ENCODE results near the gene NNMT. TPM values are rescaled to one million over a fixed set of nuclear protein-coding genes. Genes with fewer than 3 reads are reported as not detected.

Gene NNMT
- total RNA-seq, 1 experiment from 2014 or later = not detected

DNA sequence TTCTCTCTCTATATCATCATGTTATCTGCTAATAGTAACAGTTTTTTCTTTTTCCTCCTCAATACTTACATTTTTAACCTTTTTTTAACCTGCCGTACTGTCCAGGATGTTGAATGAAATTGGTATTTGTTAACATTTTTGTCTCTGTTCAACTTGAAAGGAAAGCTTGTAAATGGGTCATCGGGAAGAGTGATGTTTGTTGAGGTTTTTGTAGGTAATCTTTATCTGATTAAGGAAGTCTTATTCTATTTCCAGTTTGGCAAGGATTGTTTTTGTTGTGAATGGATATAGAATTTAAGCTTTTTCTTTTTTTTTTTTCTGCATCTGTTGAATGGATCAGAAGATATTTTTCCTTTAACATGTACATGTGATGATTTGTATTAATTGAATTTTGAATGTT is 8.1 kb upstream of the NNMT start:
- Histone ChIP-seq H3K4me2 (ENCODE audit: low read length) (no peak overlapping the region), H3K9ac (ENCODE audit: low read length) (no peak overlapping the region), H4K20me1 (ENCODE audit: insufficient read depth) (no peaks in the 10 kb centered on the region), H3K9me3 (ENCODE audit: control insufficient read depth in 1 of 2, insufficient read depth in 1 of 2, low read depth in 1 of 2, low read length in 2 of 2) (no peaks in the 10 kb centered on the region), H3K27me3 (ENCODE audit: insufficient read depth, low read length) (peaks cover 17% of the 10 kb centered on the region; the same call in 1 of the 2 replicates), H3K4me3 (replicated peaks in 1 of 2; ENCODE audit: low read depth in 1 of 2, low read length in 2 of 2) (no peak overlapping the region), H3K9me2 (ENCODE audit: insufficient read depth) (no peaks in the 10 kb centered on the region), H2AFZ (ENCODE audit: low read depth, low read length, poor library complexity, severe bottlenecking) (no peak overlapping the region), H3K4me1 (ENCODE audit: control insufficient read depth in 1 of 2, insufficient read depth in 2 of 2, low read length in 2 of 2) (peaks cover 8 to 11% of the 10 kb centered on the region in 2 experiments), H3K27ac (ENCODE audit: low read depth, low read length) (no peak overlapping the region), H3K36me3 (ENCODE audit: control insufficient read depth in 1 of 2, insufficient read depth in 2 of 2, low read length in 2 of 2) (no peaks in the 10 kb centered on the region), H3K79me2 (ENCODE audit: insufficient read depth, low read length) (no peaks in the 10 kb centered on the region)
- ATAC-seq (no peak), DNase-seq (ENCODE audit: low read depth, low spot score) (no peak)
- ChIA-PET RAD21 (ENCODE audit: low non-redundant PET in 1 of 2, low total read pairs in 2 of 2, uncharacterized antibody in 2 of 2, unreplicated experiment in 2 of 2) (no interaction called here), POLR2A (no interaction called here), CTCF (no interaction called here)
- BruUV-seq (replicated peaks) = no TSS peak
- no peak for TF ChIP-seq SRF (IDR thresholded peaks at IDR 0.05; ENCODE audit: low read depth)
- TF ChIP-seq ZNF274 (IDR thresholded peaks at IDR 0.05; ENCODE audit: low read depth, low read length) = no peak
- no peak for TF ChIP-seq TCF7L2 (IDR thresholded peaks at IDR 0.05; ENCODE audit: borderline replicate concordance, extremely low read depth, insufficient read depth, insufficient read length)
- TF ChIP-seq, protein P1, sequence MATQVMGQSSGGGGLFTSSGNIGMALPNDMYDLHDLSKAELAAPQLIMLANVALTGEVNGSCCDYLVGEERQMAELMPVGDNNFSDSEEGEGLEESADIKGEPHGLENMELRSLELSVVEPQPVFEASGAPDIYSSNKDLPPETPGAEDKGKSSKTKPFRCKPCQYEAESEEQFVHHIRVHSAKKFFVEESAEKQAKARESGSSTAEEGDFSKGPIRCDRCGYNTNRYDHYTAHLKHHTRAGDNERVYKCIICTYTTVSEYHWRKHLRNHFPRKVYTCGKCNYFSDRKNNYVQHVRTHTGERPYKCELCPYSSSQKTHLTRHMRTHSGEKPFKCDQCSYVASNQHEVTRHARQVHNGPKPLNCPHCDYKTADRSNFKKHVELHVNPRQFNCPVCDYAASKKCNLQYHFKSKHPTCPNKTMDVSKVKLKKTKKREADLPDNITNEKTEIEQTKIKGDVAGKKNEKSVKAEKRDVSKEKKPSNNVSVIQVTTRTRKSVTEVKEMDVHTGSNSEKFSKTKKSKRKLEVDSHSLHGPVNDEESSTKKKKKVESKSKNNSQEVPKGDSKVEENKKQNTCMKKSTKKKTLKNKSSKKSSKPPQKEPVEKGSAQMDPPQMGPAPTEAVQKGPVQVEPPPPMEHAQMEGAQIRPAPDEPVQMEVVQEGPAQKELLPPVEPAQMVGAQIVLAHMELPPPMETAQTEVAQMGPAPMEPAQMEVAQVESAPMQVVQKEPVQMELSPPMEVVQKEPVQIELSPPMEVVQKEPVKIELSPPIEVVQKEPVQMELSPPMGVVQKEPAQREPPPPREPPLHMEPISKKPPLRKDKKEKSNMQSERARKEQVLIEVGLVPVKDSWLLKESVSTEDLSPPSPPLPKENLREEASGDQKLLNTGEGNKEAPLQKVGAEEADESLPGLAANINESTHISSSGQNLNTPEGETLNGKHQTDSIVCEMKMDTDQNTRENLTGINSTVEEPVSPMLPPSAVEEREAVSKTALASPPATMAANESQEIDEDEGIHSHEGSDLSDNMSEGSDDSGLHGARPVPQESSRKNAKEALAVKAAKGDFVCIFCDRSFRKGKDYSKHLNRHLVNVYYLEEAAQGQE (IDR thresholded peaks at IDR 0.05; ENCODE audit: low read depth) = no peak
- TF ChIP-seq ZFX (IDR thresholded peaks at IDR 0.05) = no peak
- no peak for TF ChIP-seq SP1 (IDR thresholded peaks at IDR 0.05; ENCODE audit: low read depth)
- TF ChIP-seq, protein P2, sequence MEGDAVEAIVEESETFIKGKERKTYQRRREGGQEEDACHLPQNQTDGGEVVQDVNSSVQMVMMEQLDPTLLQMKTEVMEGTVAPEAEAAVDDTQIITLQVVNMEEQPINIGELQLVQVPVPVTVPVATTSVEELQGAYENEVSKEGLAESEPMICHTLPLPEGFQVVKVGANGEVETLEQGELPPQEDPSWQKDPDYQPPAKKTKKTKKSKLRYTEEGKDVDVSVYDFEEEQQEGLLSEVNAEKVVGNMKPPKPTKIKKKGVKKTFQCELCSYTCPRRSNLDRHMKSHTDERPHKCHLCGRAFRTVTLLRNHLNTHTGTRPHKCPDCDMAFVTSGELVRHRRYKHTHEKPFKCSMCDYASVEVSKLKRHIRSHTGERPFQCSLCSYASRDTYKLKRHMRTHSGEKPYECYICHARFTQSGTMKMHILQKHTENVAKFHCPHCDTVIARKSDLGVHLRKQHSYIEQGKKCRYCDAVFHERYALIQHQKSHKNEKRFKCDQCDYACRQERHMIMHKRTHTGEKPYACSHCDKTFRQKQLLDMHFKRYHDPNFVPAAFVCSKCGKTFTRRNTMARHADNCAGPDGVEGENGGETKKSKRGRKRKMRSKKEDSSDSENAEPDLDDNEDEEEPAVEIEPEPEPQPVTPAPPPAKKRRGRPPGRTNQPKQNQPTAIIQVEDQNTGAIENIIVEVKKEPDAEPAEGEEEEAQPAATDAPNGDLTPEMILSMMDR (IDR thresholded peaks at IDR 0.05 in 2 of 3, conservative IDR thresholded peaks at IDR 0.05 in 1 of 3; ENCODE audit: borderline replicate concordance in 1 of 3, insufficient read depth in 1 of 3, low read depth in 2 of 3, low read length in 2 of 3) = no peak
- no peak for TF ChIP-seq POLR2A (IDR thresholded peaks at IDR 0.05; ENCODE audit: borderline replicate concordance, extremely low read depth, insufficient read depth, insufficient read length)
- TF ChIP-seq, protein P3, sequence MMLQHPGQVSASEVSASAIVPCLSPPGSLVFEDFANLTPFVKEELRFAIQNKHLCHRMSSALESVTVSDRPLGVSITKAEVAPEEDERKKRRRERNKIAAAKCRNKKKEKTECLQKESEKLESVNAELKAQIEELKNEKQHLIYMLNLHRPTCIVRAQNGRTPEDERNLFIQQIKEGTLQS (IDR thresholded peaks at IDR 0.05) = no peak
- TF ChIP-seq, protein P4, sequence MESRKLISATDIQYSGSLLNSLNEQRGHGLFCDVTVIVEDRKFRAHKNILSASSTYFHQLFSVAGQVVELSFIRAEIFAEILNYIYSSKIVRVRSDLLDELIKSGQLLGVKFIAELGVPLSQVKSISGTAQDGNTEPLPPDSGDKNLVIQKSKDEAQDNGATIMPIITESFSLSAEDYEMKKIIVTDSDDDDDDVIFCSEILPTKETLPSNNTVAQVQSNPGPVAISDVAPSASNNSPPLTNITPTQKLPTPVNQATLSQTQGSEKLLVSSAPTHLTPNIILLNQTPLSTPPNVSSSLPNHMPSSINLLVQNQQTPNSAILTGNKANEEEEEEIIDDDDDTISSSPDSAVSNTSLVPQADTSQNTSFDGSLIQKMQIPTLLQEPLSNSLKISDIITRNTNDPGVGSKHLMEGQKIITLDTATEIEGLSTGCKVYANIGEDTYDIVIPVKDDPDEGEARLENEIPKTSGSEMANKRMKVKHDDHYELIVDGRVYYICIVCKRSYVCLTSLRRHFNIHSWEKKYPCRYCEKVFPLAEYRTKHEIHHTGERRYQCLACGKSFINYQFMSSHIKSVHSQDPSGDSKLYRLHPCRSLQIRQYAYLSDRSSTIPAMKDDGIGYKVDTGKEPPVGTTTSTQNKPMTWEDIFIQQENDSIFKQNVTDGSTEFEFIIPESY (IDR thresholded peaks at IDR 0.05; ENCODE audit: extremely low read depth, insufficient replicate concordance, low read length) = no peak
- no peak for TF ChIP-seq YY1 (IDR thresholded peaks at IDR 0.05; ENCODE audit: extremely low read depth, insufficient replicate concordance, low read depth, low read length)
- no peak for TF ChIP-seq CBX3 (IDR thresholded peaks at IDR 0.05; ENCODE audit: low read depth)
- TF ChIP-seq EZH2phosphoT487 (IDR thresholded peaks at IDR 0.05; ENCODE audit: borderline replicate concordance) = no peak
- intact Hi-C loops (cut with micrococcal nuclease) = no loop called here

Measured in HCT116 (cell line).